KMS-11 (cell line): ENCODE data around the gene C3orf33.

Experiments
- H2AFZ ChIP-seq: fragments of 200-600 bp; sonication (generic); 2 replicates; pipeline ENCODE4 v1.6.1; 2016; ENCODE audit warnings: antibody characterized with exemption, mixed run types, low read depth
- H3K27ac ChIP-seq: fragments of 200-600 bp; sonication (generic); 2 replicates; pipeline ENCODE4 v1.6.1; 2016; ENCODE audit warnings: mild to moderate bottlenecking, mixed run types
- H3K27me3 ChIP-seq: fragments of 200-600 bp; sonication (generic); 2 replicates; pipeline ENCODE4 v1.6.1; 2017; ENCODE audit warnings: mild to moderate bottlenecking, low read depth, mixed run types, moderate library complexity; ENCODE audit not compliant: insufficient read depth
- H3K36me3 ChIP-seq: fragments of 200-600 bp; sonication (generic); 2 replicates; pipeline ENCODE4 v1.6.1; 2017; ENCODE audit warnings: mild to moderate bottlenecking, mixed run types; ENCODE audit not compliant: insufficient read depth
- H3K4me1 ChIP-seq: fragments of 200-600 bp; sonication (generic); 2 replicates; pipeline ENCODE4 v1.6.1; 2016; ENCODE audit warnings: mild to moderate bottlenecking, low read depth, mixed run types; ENCODE audit not compliant: poor library complexity, severe bottlenecking
- H3K4me2 ChIP-seq: fragments of 200-600 bp; sonication (generic); 2 replicates; pipeline ENCODE4 v1.7.0; 2016; ENCODE audit warnings: mild to moderate bottlenecking, mixed run types
- H3K4me3 ChIP-seq: fragments of 200-600 bp; sonication (generic); IDR thresholded peaks from 2 replicates; pipeline ENCODE4 v1.6.1; 2017; ENCODE audit warnings: low read depth, low read length, mixed read lengths; ENCODE audit not compliant: insufficient read depth
- H3K79me2 ChIP-seq: fragments of 200-600 bp; sonication (generic); 2 replicates; pipeline ENCODE4 v1.6.1; 2016; ENCODE audit warnings: low read depth, mixed run types; ENCODE audit not compliant: insufficient read depth
- H3K9ac ChIP-seq: fragments of 200-600 bp; sonication (generic); 2 replicates; pipeline ENCODE4 v1.6.1; 2016; ENCODE audit warnings: mild to moderate bottlenecking, mixed run types
- H4K20me1 ChIP-seq: fragments of 200-600 bp; sonication (generic); 2 replicates; pipeline ENCODE4 v1.6.1; 2016; ENCODE audit warnings: mild to moderate bottlenecking, mixed run types; ENCODE audit not compliant: insufficient read depth
- TF ChIP-seq, protein P1 (sequence below): fragments of 200-600 bp; sonication (generic); conservative IDR thresholded peaks from 2 replicates; pipeline ENCODE4 v1.6.1; 2017; ENCODE audit warnings: low read depth, mild to moderate bottlenecking, antibody characterized with exemption, low read length, moderate library complexity, mixed read lengths

C3orf33 gene

DNA sequence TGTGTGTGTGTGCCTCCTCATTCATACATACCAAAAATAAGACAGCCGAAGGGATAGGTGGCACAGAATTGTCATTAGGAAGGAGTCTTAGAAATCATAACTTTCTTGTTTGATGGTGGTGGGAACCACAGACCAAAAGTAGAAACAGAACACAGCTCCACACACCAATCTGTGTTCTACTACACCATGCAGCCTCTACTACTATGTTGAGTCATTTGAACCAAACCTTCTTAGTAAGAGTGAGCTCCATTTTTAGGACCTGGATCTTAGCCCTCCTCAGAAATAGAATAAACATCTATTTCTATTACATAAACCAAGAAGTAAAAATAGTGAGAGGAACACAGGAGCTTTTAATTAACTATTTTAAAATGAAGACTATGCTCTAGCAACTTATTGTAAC is 33.3 kb downstream of the C3orf33 start:
- no peak overlapping the region for H3K27ac ChIP-seq
- H3K36me3 ChIP-seq: no peaks in the 10 kb centered on the region
- H3K4me1 ChIP-seq: no peaks in the 10 kb centered on the region
- no peak overlapping the region for H2AFZ ChIP-seq
- H3K4me3 ChIP-seq: no peak overlapping the region
- H4K20me1 ChIP-seq: no peaks in the 10 kb centered on the region
- H3K27me3 ChIP-seq: no peaks in the 10 kb centered on the region
- no peak overlapping the region for H3K9ac ChIP-seq
- H3K4me2 ChIP-seq: no peak overlapping the region
- H3K79me2 ChIP-seq: no peaks in the 10 kb centered on the region
- TF ChIP-seq, protein P1, sequence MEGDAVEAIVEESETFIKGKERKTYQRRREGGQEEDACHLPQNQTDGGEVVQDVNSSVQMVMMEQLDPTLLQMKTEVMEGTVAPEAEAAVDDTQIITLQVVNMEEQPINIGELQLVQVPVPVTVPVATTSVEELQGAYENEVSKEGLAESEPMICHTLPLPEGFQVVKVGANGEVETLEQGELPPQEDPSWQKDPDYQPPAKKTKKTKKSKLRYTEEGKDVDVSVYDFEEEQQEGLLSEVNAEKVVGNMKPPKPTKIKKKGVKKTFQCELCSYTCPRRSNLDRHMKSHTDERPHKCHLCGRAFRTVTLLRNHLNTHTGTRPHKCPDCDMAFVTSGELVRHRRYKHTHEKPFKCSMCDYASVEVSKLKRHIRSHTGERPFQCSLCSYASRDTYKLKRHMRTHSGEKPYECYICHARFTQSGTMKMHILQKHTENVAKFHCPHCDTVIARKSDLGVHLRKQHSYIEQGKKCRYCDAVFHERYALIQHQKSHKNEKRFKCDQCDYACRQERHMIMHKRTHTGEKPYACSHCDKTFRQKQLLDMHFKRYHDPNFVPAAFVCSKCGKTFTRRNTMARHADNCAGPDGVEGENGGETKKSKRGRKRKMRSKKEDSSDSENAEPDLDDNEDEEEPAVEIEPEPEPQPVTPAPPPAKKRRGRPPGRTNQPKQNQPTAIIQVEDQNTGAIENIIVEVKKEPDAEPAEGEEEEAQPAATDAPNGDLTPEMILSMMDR: no peak

DNA sequence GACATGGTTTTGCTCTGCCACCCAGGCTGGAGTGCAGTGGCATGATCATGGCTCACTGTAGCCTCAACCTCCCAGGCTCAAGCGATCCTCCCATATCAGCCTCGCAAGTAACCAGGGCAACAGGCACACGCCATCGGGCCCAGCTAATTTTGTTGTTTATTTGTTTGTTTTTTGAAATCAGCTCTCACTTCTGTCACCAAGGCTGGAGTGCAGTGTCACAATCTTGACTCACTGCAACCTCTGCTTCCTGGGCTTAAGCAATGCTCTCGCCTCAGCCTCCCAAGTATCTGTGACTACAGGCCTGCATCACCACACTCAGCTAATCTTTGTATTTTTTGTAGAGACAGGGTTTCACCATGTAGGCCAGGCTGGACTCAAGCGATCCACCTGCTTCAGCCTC is 35.0 kb downstream of the C3orf33 start:
- H3K4me3 ChIP-seq: no peak overlapping the region
- no peaks in the 10 kb centered on the region for H3K27me3 ChIP-seq
- H3K79me2 ChIP-seq: no peaks in the 10 kb centered on the region
- H3K27ac ChIP-seq: no peak overlapping the region
- no peak overlapping the region for H3K9ac ChIP-seq
- no peaks in the 10 kb centered on the region for H3K4me1 ChIP-seq
- H3K36me3 ChIP-seq: no peaks in the 10 kb centered on the region
- TF ChIP-seq, protein P1: no peak
- H2AFZ ChIP-seq: no peak overlapping the region
- no peak overlapping the region for H3K4me2 ChIP-seq
- H4K20me1 ChIP-seq: no peaks in the 10 kb centered on the region

DNA sequence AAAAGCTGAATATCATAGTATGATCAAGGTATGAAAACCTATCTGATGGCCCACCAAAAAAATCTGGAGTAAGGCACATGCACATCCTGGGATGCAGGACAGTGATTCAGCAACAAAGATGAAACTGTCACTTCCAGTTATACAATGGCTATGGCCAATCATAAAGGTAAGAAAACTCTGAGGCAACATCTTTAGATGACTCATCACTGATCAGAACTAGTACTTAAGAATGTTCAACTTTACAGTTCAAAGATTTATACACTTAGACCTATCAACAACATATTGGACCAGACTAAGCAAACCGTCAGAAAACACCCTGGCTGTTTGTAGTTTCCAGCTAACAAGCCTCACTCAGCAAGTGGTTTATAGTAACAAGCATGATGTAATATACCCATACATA is 39.9 kb downstream of the C3orf33 start:
- TF ChIP-seq, protein P1: no peak
- Histone ChIP-seq H4K20me1 (no peaks in the 10 kb centered on the region), H3K4me1 (no peaks in the 10 kb centered on the region), H3K4me3 (no peak overlapping the region), H3K27me3 (no peaks in the 10 kb centered on the region), H2AFZ (no peak overlapping the region), H3K27ac (no peak overlapping the region), H3K79me2 (no peaks in the 10 kb centered on the region), H3K4me2 (no peak overlapping the region), H3K36me3 (no peaks in the 10 kb centered on the region), H3K9ac (no peak overlapping the region)

DNA sequence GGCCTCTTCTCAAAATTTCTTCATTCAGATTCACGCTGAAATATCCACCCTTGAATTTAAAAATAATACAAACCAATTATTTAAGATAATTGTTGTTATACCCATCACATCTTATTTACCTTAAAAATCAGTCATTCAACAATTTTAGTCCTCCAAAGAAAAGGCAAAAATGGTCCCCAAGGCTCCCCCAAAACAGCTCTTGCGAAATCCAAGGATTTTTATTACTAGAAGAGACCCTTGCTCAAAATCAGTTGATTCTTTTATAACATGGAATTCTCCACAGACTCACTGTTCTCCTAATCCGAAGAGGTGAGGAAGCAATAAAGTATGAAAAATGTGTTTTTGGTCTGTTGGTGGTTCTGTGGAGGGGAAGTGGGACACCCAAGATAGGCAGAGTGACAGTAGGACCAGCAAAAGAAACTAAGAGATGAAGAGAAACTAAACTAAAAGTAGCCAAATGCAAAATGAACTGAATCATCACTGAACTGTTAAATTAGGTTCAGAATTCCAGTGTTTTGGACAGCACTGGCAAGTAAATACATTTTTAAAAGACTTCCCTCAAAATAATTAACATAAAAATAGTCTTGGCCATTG is 42.1 kb downstream of the C3orf33 start:
- Histone ChIP-seq H2AFZ (no peak overlapping the region), H3K36me3 (no peaks in the 10 kb centered on the region), H3K4me3 (no peak overlapping the region), H3K9ac (no peak overlapping the region), H3K27me3 (no peaks in the 10 kb centered on the region), H3K4me1 (no peaks in the 10 kb centered on the region), H4K20me1 (no peaks in the 10 kb centered on the region), H3K4me2 (no peak overlapping the region), H3K79me2 (no peaks in the 10 kb centered on the region), H3K27ac (no peak overlapping the region)
- TF ChIP-seq, protein P1: no peak
